H9 (cell line): ENCODE results near the gene HDAC1. TPM values are rescaled to one million over a fixed set of nuclear protein-coding genes. Genes with fewer than 3 reads are reported as not detected.

Experiments used
- DNase-seq: peaks from one replicate; pipeline ENCODE4 v3.0.0-alpha.2; 2017
- H2AFZ ChIP-seq: one replicate; pipeline ENCODE4 v1.6.1; 2013; ENCODE audit warnings: mild to moderate bottlenecking, low read length, control low read depth, moderate library complexity
- H2AK5ac ChIP-seq: 2 replicates; pipeline ENCODE4 v1.6.1; 2013; ENCODE audit warnings: low read length, control low read depth, mixed read lengths; ENCODE audit not compliant: insufficient read length
- H2BK120ac ChIP-seq: one replicate; pipeline ENCODE4 v1.6.1; 2013; ENCODE audit warnings: low read depth, mild to moderate bottlenecking, low read length, control low read depth, inconsistent platforms; ENCODE audit not compliant: poor library complexity, severe bottlenecking
- H2BK12ac ChIP-seq: 2 replicates; pipeline ENCODE4 v1.6.1; 2013; ENCODE audit warnings: low read length, control low read depth, mixed read lengths, low read depth; ENCODE audit not compliant: insufficient read length
- H2BK15ac ChIP-seq: 2 replicates; pipeline ENCODE4 v1.6.1; 2013; ENCODE audit warnings: low read depth, low read length, control low read depth
- H2BK20ac ChIP-seq: one replicate; pipeline ENCODE4 v1.6.1; 2013; ENCODE audit warnings: low read depth, mild to moderate bottlenecking, low read length, control low read depth, inconsistent platforms; ENCODE audit not compliant: poor library complexity, severe bottlenecking
- H2BK5ac ChIP-seq: 2 replicates; pipeline ENCODE4 v1.6.1; 2013; ENCODE audit warnings: low read length, control low read depth, mixed read lengths; ENCODE audit not compliant: insufficient read length
- H3K14ac ChIP-seq: 2 replicates; pipeline ENCODE4 v1.6.1; 2013; ENCODE audit warnings: low read length, control low read depth; ENCODE audit not compliant: insufficient read depth
- H3K18ac ChIP-seq: 2 replicates; pipeline ENCODE4 v1.6.1; 2013; ENCODE audit warnings: low read depth, mild to moderate bottlenecking, mixed read lengths, low read length, control low read depth; ENCODE audit not compliant: insufficient read length
- H3K23ac ChIP-seq: 2 replicates; pipeline ENCODE4 v1.6.1; 2013; ENCODE audit warnings: low read length, control low read depth, mixed read lengths, low read depth; ENCODE audit not compliant: insufficient read length
- H3K23me2 ChIP-seq: 2 replicates; pipeline ENCODE4 v1.6.1; 2013; ENCODE audit warnings: low read depth, mild to moderate bottlenecking, mixed read lengths, low read length, control low read depth; ENCODE audit not compliant: insufficient read length, poor library complexity, severe bottlenecking
- H3K27ac ChIP-seq: 2 replicates; pipeline ENCODE4 v1.5.1; 2013; ENCODE audit warnings: low read length, control low read depth, mixed read lengths, low read depth; ENCODE audit not compliant: insufficient read length
- H3K27me3 ChIP-seq: 2 replicates; pipeline ENCODE4 v1.6.1; 2013; ENCODE audit warnings: low read length, control low read depth, inconsistent platforms; ENCODE audit not compliant: insufficient read depth
- H3K4ac ChIP-seq: 2 replicates; pipeline ENCODE4 v1.6.1; 2013; ENCODE audit warnings: low read depth, mild to moderate bottlenecking, control low read depth, inconsistent platforms, low read length, moderate library complexity
- H3K4me1 ChIP-seq: 2 replicates; pipeline ENCODE4 v1.6.1; 2013; ENCODE audit warnings: low read length, control low read depth, inconsistent platforms; ENCODE audit not compliant: insufficient read depth
- H3K4me2 ChIP-seq: 2 replicates; pipeline ENCODE4 v1.6.1; 2013; ENCODE audit warnings: low read length, control low read depth, mixed read lengths; ENCODE audit not compliant: insufficient read length, insufficient read depth
- H3K56ac ChIP-seq: 2 replicates; pipeline ENCODE4 v1.6.1; 2013; ENCODE audit warnings: low read depth, mild to moderate bottlenecking, mixed read lengths, low read length, control low read depth; ENCODE audit not compliant: insufficient read length
- H3K79me1 ChIP-seq: 2 replicates; pipeline ENCODE4 v1.6.1; 2013; ENCODE audit warnings: low read depth, mild to moderate bottlenecking, moderate library complexity, low read length, control low read depth, inconsistent platforms; ENCODE audit not compliant: insufficient read depth, poor library complexity, severe bottlenecking
- H3K79me2 ChIP-seq: 2 replicates; pipeline ENCODE4 v1.6.1; 2013; ENCODE audit warnings: low read length, control low read depth, inconsistent platforms; ENCODE audit not compliant: insufficient read depth
- H3K9ac ChIP-seq: 2 replicates; pipeline ENCODE4 v1.6.1; 2013; ENCODE audit warnings: low read length, control low read depth, mixed read lengths; ENCODE audit not compliant: insufficient read length; ENCODE audit errors: extremely low read depth
- H3K9me3 ChIP-seq: one replicate; pipeline ENCODE4 v1.6.1; 2013; ENCODE audit warnings: low read depth, low read length, inconsistent platforms; ENCODE audit not compliant: control insufficient read depth
- H3T11ph ChIP-seq: one replicate; pipeline ENCODE4 v1.6.1; 2013; ENCODE audit warnings: mild to moderate bottlenecking, low read length, control low read depth, inconsistent platforms
- H4K20me1 ChIP-seq: one replicate; pipeline ENCODE4 v1.6.1; 2013; ENCODE audit not compliant: control insufficient read depth, insufficient read length, insufficient read depth
- H4K5ac ChIP-seq: 2 replicates; pipeline ENCODE4 v1.6.1; 2013; ENCODE audit warnings: low read depth, mild to moderate bottlenecking, mixed read lengths, low read length, control low read depth; ENCODE audit not compliant: insufficient read length
- H4K8ac ChIP-seq: replicated peaks from 2 replicates; pipeline ENCODE4 v1.6.1; 2013; ENCODE audit warnings: low read length, control low read depth, mixed read lengths, low read depth; ENCODE audit not compliant: insufficient read length
- H4K91ac ChIP-seq: 2 replicates; pipeline ENCODE4 v1.6.1; 2013; ENCODE audit warnings: low read depth, mild to moderate bottlenecking, moderate library complexity, mixed read lengths, low read length, control low read depth; ENCODE audit not compliant: insufficient read length
- H3K27ac Mint-ChIP-seq, 3 experiments: 2 replicates in 2 of 3; 3 replicates in 1 of 3; pipeline ENCODE4 v1.8.0; 2020 to 2021; ENCODE audit warnings: mixed read lengths in 3 of 3, mild to moderate bottlenecking in 1 of 3, moderate library complexity in 1 of 3
- H3K27me3 Mint-ChIP-seq: 2 replicates; pipeline ENCODE4 v1.8.0; 2021; ENCODE audit warnings: low read depth, mild to moderate bottlenecking, moderate library complexity, mixed read lengths
- H3K36me3 Mint-ChIP-seq, 3 experiments: 2 replicates in 2 of 3; 3 replicates in 1 of 3; pipeline ENCODE4 v1.8.0; 2020 to 2021; ENCODE audit warnings: low read depth in 3 of 3, mixed read lengths in 3 of 3; ENCODE audit not compliant: insufficient read depth in 1 of 3
- H3K4me1 Mint-ChIP-seq, 2 experiments: 2 replicates each; pipeline ENCODE4 v1.8.0; 2020; ENCODE audit warnings: mixed read lengths in 2 of 2
- H3K4me3 Mint-ChIP-seq, 2 experiments: 2 replicates in 1 of 2; 3 replicates in 1 of 2; pipeline ENCODE4 v1.8.0; 2020 to 2021; ENCODE audit warnings: mild to moderate bottlenecking in 2 of 2, mixed read lengths in 2 of 2, moderate library complexity in 1 of 2
- H3K9me3 Mint-ChIP-seq, 2 experiments: 2 replicates in 1 of 2; 3 replicates in 1 of 2; pipeline ENCODE4 v1.8.0; 2020; ENCODE audit warnings: mild to moderate bottlenecking in 2 of 2, mixed read lengths in 2 of 2, moderate library complexity in 1 of 2
- CTCF ChIP-seq: fragments of 200-600 bp; sonication (generic); conservative IDR thresholded peaks from 3 replicates; pipeline ENCODE4 v1.8.0; 2021; ENCODE audit warnings: antibody characterized with exemption, mild to moderate bottlenecking
- WGBS: extraction: QIAGEN DNeasy Blood & Tissue Kit; methylation state at CpG from one replicate; pipeline ENCODE4 v1.1.7; 2013; ENCODE audit warnings: missing lambda C conversion rate, low lambda C conversion rate, mixed read lengths; ENCODE audit not compliant: insufficient read length; ENCODE audit errors: extremely low coverage; 5-methylcytosine and 5-hydroxymethylcytosine counted together
- total RNA-seq: library from RNA; stranded (reverse); gene quantifications from 2 replicates; pipeline ENCODE4 v1.2.1, GENCODE V29; 2021

HDAC1 gene
- total RNA-seq, 1 experiment from 2014 or later = 162 TPM

DNA sequence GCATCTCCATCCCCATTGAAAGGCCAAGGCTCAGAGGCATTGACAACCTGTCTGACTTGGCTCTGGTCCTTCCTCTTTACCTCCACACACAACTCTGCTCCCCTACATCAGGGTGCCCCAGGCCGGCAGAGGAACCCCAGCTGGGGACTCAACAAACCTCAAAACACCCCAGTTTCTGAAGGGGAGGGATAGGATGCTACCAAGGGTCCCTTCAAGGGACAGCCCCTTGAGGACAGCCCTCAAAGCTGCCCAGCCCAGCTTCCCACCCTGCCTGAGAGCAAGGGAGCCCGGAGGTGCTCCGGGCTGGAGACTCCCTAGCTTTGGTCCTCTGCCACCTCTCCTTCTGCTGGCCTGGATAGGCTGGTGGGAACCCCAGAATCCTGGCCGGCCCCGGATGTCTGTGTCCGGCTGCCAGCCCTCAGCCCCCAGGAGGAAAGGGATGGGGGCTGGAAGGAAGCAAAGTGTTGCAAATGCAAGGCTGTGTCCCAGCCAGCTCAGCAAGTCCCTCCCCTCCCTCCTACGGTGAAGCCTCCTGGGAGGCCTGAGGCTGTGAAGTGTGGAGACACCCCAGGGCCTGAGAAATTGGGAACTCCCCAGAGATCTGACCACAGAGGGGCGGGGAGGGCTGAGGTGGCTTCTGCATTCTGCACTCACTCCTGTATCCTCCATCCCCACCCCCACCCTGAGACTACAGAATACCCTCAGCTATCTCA lies 45.2 kb downstream of the HDAC1 start:
- no peak for DNase-seq
- Mint-ChIP-seq H3K4me1 (peaks cover 39 to 53% of the 10 kb centered on the region in 2 experiments), H3K9me3 (no peaks in the 10 kb centered on the region; a peak in 1 of 5 replicates), H3K36me3 (peaks cover 15 to 30% (median 27%) of the 10 kb centered on the region in 3 experiments), H3K4me3 (peak overlapping the region; percentile 57 to 76), H3K27me3 (peaks cover 36% of the 10 kb centered on the region), H3K27ac (no peak overlapping the region; a peak in 1 of 7 replicates)
- Histone ChIP-seq H3K79me1 (no peaks in the 10 kb centered on the region), H3K18ac (no peak overlapping the region), H2AK5ac (no peak overlapping the region), H3K27me3 (peaks cover 2% of the 10 kb centered on the region; the same call in 1 of the 2 replicates), H2BK12ac (no peak overlapping the region), H3K4me2 (peak overlapping the region; percentile 36), H3K14ac (no peak overlapping the region), H3K79me2 (peaks cover 6% of the 10 kb centered on the region; the same call in 1 of the 2 replicates), H3K4me1 (peaks cover 3% of the 10 kb centered on the region; the same call in 1 of the 2 replicates), H2BK5ac (no peak overlapping the region), H3K9ac (no peak overlapping the region), H2BK120ac (no peak overlapping the region), H4K5ac (no peak overlapping the region), H3K27ac (no peak overlapping the region), H4K91ac (no peak overlapping the region), H3K23me2 (peaks cover 11% of the 10 kb centered on the region), H3K9me3 (no peaks in the 10 kb centered on the region), H3K56ac (no peak overlapping the region), H2BK15ac (no peak overlapping the region), H4K20me1 (no peaks in the 10 kb centered on the region), H3K4ac (no peak overlapping the region), H4K8ac (no peak overlapping the region), H2BK20ac (no peak overlapping the region), H2AFZ (no peak overlapping the region), H3T11ph (no peak overlapping the region), H3K23ac (no peak overlapping the region)
- whole genome bisulfite sequencing = no CpG with 5 or more reads among the region's 8 CpGs
- TF ChIP-seq CTCF = no peak
